Suprapubic skin (tissue), 4 donors: ENCODE data around the gene ANXA4. TPM values are rescaled to one million over a fixed set of nuclear protein-coding genes. Genes with fewer than 3 reads are reported as not detected.
A peak's percentile ranks its signal among the peaks of the same experiment; 100 is the strongest.

Source experiments
- DNase-seq, 2 donors: peaks; one replicate each; pipeline ENCODE4 v3.0.0-alpha.2; 2019; ENCODE audit warnings: low spot score in 2 of 2
- H3K27ac ChIP-seq: fragments of 200-600 bp; sonication (generic); one replicate; pipeline ENCODE4 v1.5.1; 2019
- H3K27me3 ChIP-seq: fragments of 200-600 bp; sonication (generic); one replicate; pipeline ENCODE4 v1.5.1; 2019
- H3K36me3 ChIP-seq: fragments of 200-600 bp; sonication (generic); one replicate; pipeline ENCODE4 v1.5.1; 2019
- H3K4me1 ChIP-seq: fragments of 200-600 bp; sonication (generic); one replicate; pipeline ENCODE4 v1.5.1; 2019
- H3K4me3 ChIP-seq: fragments of 200-600 bp; sonication (generic); one replicate; pipeline ENCODE4 v1.5.1; 2019; ENCODE audit warnings: mild to moderate bottlenecking
- H3K9me3 ChIP-seq: fragments of 200-600 bp; sonication (generic); one replicate; pipeline ENCODE4 v1.5.1; 2019
- EP300 ChIP-seq: sonication (generic); formaldehyde crosslinking; IDR thresholded peaks from one replicate; pipeline ENCODE4 v1.6.1; 2017; ENCODE audit warnings: antibody characterized with exemption
- POLR2A ChIP-seq, 2 donors: fragments of 450-650 bp; IDR thresholded peaks; one replicate each; pipeline ENCODE4 v1.6.1; 2017; ENCODE audit warnings: antibody characterized with exemption in 2 of 2, mild to moderate bottlenecking in 2 of 2, moderate library complexity in 2 of 2
- POLR2AphosphoS5 ChIP-seq, 3 donors: sonication (generic); formaldehyde crosslinking; IDR thresholded peaks; one replicate each; pipeline ENCODE4 v1.6.1; 2017; ENCODE audit warnings: antibody characterized with exemption in 3 of 3
- WGBS: methylation state at CpG from one replicate; pipeline ENCODE4 v1.1.5; 2018; 5-methylcytosine and 5-hydroxymethylcytosine counted together
- total RNA-seq, 4 donors: library from RNA; depleted of rRNA; stranded (reverse); fragments of >200 nt; gene quantifications; one replicate each; pipeline ENCODE4 v1.1.0, GENCODE V29; 2016
- TF ChIP-seq, protein P1 (sequence below), 2 donors: fragments of 200-600 bp in 1 of 2; fragments of 450-650 bp in 1 of 2; sonication (generic) in 1 of 2; IDR thresholded peaks; one replicate each; pipeline ENCODE4 v1.5.1; 2016 to 2019; ENCODE audit warnings: antibody characterized with exemption in 2 of 2, mild to moderate bottlenecking in 1 of 2, moderate library complexity in 1 of 2

The ANXA4 gene
- 10 to 100 TPM; 58.1 to 91.6 (median 85.8) TPM for total RNA-seq

DNA sequence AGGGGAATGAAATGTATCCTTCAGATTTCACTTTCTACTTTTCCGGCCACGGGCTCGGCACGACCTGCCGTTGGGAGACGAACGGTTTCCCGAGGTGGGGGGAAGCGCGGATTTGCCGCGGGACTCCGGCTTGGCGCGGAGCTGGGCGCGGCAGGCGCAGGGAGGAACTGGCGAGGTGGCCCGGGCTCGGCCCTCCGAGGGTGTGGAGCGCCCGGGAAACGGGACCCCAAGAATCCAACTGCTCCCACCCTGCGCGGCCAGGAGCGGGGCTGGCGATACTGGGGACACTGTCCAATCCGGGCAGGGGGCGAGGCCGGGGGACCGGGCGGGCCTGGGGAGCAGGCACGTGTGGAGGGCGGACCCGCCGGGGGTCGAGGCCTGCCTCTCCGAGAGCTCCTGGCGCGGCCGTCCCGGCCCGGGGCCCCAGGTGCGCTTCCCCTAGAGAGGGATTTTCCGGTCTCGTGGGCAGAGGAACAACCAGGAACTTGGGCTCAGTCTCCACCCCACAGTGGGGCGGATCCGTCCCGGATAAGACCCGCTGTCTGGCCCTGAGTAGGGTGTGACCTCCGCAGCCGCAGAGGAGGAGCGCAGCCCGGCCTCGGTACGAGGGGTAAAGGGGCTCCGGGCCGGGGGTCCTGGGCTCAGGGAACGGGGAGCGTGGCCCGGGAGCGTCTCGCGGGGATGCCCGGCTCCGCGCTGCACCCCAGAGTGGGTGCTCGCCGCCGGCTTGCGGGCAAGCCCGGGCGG, at the start of gene ANXA4:
ANXA4 (plus strand) TSS at position 560 of the 747 bp plus-strand sequence. CDS start 39,432 bp downstream, outside the sequence.
- peak within 1 kb of the TSS; percentile 99 for H3K4me3 ChIP-seq
- H3K27me3 ChIP-seq, result no peaks in the 10 kb centered on the region
- peak; percentile 92 to 93 for DNase-seq
- peak within 1 kb of the TSS; percentile 96 for H3K27ac ChIP-seq
- no peak for TF ChIP-seq EP300
- TF ChIP-seq, protein P1, sequence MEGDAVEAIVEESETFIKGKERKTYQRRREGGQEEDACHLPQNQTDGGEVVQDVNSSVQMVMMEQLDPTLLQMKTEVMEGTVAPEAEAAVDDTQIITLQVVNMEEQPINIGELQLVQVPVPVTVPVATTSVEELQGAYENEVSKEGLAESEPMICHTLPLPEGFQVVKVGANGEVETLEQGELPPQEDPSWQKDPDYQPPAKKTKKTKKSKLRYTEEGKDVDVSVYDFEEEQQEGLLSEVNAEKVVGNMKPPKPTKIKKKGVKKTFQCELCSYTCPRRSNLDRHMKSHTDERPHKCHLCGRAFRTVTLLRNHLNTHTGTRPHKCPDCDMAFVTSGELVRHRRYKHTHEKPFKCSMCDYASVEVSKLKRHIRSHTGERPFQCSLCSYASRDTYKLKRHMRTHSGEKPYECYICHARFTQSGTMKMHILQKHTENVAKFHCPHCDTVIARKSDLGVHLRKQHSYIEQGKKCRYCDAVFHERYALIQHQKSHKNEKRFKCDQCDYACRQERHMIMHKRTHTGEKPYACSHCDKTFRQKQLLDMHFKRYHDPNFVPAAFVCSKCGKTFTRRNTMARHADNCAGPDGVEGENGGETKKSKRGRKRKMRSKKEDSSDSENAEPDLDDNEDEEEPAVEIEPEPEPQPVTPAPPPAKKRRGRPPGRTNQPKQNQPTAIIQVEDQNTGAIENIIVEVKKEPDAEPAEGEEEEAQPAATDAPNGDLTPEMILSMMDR (IDR thresholded peaks at IDR 0.05), result no peak
- TF ChIP-seq POLR2AphosphoS5 (IDR thresholded peaks at IDR 0.05), result peak in 1 of 3 donors; percentile 72
- peak in 1 of 2 donors; percentile 74 for TF ChIP-seq POLR2A (IDR thresholded peaks at IDR 0.05)
- 0% methylated on average over 24 of the region's 75 CpGs for WGBS
- H3K9me3 ChIP-seq, result no peaks in the 10 kb centered on the region
- H3K4me1 ChIP-seq, result peaks cover 62% of the 10 kb centered on the region
- no peaks in the 10 kb centered on the region for H3K36me3 ChIP-seq

DNA sequence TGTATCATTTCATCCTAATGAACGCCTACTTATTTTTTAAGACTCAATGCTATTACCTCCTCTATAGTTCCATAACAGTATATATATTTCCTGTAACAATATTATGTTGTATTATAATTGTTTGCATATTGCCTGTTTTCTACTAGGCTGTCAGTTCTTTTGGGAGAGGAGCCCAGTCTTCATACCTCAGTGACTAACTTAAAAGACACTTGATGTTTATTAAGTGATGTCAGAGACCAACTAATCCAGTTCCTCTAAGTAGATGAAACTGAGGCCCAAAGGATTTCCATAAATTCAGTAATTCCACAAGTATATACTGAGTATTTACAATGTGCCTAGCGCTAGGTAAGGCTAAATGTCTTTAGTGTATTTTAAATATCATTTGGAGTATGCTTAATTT, 49.5 kb upstream of the ANXA4 start:
- no peaks in the 10 kb centered on the region for H3K36me3 ChIP-seq
- no peak for TF ChIP-seq POLR2AphosphoS5 (IDR thresholded peaks at IDR 0.05)
- TF ChIP-seq, protein P1 (IDR thresholded peaks at IDR 0.05), result no peak
- no peak for TF ChIP-seq POLR2A (IDR thresholded peaks at IDR 0.05)
- TF ChIP-seq EP300, result no peak
- no peak for DNase-seq
- no peak overlapping the region for H3K27ac ChIP-seq
- H3K4me3 ChIP-seq, result no peak overlapping the region
- no peaks in the 10 kb centered on the region for H3K9me3 ChIP-seq
- H3K27me3 ChIP-seq, result no peaks in the 10 kb centered on the region
- peaks cover 3% of the 10 kb centered on the region for H3K4me1 ChIP-seq
- 96% methylated on average over 2 of the region's 2 CpGs for WGBS

DNA sequence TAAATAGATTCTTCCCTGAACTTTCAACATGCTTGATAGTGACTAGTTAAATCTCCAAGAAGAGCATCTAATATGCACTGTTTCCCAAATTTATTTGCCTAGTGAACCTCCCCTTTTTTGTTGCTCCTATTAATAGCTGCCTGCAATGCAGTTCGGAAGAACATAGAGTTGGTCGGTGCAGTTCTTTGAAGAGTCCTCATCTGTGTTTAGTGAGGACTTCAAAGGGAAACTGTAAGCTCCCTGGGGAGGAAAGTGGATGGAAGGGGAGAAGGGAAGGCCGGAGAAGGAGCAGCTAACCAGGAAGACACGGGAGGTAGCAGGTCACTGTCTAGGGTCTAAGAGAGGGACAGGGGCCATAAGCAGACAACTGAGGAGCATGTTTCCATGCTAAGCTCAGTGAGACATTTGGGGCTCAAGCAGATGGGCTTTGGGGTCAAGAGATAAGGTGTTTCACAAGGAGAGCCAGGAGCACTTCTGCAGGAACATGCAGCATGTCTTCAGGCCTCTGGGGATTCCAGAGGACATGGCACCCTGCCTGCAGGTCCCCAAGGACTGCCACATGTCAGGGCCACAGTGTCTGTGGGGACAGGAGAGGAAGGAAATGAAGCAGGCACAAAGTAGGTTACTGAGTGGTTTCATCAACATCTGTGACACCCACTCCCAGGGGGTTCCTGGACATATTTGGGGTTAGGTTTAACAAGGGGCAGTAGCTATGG, 48.7 kb upstream of the ANXA4 start:
- Histone ChIP-seq H3K36me3 (no peaks in the 10 kb centered on the region), H3K4me3 (no peak overlapping the region), H3K9me3 (no peaks in the 10 kb centered on the region), H3K27me3 (no peaks in the 10 kb centered on the region), H3K4me1 (peaks cover 3% of the 10 kb centered on the region), H3K27ac (no peak overlapping the region)
- no peak for DNase-seq
- TF ChIP-seq EP300, result no peak
- TF ChIP-seq POLR2A (IDR thresholded peaks at IDR 0.05), result no peak
- no peak for TF ChIP-seq POLR2AphosphoS5 (IDR thresholded peaks at IDR 0.05)
- TF ChIP-seq, protein P1 (IDR thresholded peaks at IDR 0.05), result no peak
- 65% methylated on average over 4 of the region's 4 CpGs for WGBS

DNA sequence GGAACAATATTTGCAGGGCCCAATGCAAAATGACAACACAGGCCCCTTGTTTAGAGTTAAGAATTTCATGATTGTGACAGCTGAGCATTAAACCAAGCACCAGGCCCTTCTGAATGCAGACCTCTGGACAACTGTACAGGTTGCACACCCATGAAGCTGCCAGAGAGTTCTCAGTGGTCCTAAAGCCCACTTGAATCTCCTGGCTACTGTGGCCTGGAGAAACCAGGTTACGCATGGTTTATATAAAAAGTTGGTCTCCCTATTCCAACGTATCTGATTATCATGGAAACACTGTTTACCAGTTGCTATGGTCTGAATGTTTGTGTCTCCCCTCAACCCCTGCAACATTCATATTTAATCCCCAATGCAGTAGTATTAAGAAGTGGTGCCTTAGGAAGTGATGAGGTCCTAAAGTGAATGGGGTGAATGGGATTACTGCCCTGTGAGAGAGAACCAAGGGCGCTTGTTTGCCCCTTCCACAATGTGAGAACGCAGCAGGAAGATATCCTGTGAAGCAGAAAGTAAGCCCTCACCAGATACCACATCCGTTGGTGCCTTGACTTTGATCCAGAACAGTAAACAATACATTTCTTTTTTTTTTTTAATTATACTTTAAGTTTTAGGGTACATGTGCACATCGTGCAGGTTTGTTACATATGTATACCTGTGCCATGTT, 48.0 kb upstream of the ANXA4 start:
- Histone ChIP-seq H3K36me3 (no peaks in the 10 kb centered on the region), H3K4me3 (no peak overlapping the region), H3K27me3 (no peaks in the 10 kb centered on the region), H3K9me3 (no peaks in the 10 kb centered on the region), H3K4me1 (peaks cover 3% of the 10 kb centered on the region), H3K27ac (no peak overlapping the region)
- no peak for TF ChIP-seq POLR2AphosphoS5 (IDR thresholded peaks at IDR 0.05)
- DNase-seq, result no peak
- WGBS, result 87% methylated on average over 6 of the region's 6 CpGs

DNA sequence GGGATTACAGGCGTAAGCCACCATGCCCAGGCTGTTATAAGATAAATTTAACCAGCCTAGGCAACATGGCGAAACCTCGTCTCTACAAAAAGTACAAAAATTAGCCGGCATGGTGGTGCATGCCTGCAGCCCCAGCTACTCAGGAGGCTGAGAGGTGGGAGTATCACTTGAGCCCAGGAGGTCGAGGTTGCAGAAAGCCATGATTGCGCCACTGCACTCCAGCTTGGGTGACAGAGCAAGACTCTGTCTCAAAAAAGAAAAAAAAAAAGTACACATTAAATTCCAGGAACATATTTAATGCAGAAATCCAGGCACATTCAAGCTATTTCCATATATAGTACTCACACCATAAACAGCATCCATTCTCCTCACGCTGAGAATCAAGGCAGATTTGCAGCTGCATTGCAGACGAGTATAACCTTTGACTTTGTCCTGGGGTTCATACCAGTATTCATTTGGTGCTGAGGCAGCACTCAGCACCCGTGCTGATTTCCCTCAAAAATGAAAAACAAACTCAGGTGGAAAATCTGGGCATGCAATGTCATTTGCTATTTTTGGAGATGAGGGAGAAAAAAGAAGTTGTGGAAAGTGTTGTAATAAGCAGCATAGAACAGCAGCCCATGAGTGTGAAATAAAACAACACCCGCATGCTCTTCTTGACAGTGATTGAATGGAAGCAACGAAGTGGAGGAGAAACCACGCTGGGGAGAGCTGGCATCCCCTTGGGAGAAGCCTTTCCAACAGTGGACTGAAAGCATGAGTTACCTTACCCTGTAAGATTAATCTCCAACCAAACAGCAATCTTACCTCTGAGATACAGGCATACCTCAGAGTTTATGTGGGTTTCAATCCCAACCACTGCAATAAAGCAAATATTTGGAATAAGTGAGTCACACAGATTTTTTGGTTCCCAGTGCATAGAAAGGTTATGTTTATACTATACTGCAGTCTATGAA, 46.8 kb upstream of the ANXA4 start:
- no peaks in the 10 kb centered on the region for H3K27me3 ChIP-seq
- no peak for TF ChIP-seq EP300
- TF ChIP-seq, protein P1 (IDR thresholded peaks at IDR 0.05), result no peak
- TF ChIP-seq POLR2A (IDR thresholded peaks at IDR 0.05), result no peak
- no peak for TF ChIP-seq POLR2AphosphoS5 (IDR thresholded peaks at IDR 0.05)
- no peak overlapping the region for H3K27ac ChIP-seq
- 71% methylated on average over 12 of the region's 12 CpGs for WGBS
- H3K9me3 ChIP-seq, result no peaks in the 10 kb centered on the region
- H3K4me1 ChIP-seq, result peaks cover 3% of the 10 kb centered on the region
- DNase-seq, result no peak
- H3K4me3 ChIP-seq, result no peak overlapping the region
- H3K36me3 ChIP-seq, result no peaks in the 10 kb centered on the region
